ENCODE data around the gene PKP4. TPM values are rescaled to one million over a fixed set of nuclear protein-coding genes. Genes with fewer than 3 reads are reported as not detected.

Gene PKP4
- total RNA-seq, 2 experiments from 2014 or later, result 68.7 to 73.2 TPM

- peaks cover 18% of the 10 kb centered on the region for H3K4me1 ChIP-seq (ENCODE audit: insufficient read depth, low read length, poor library complexity, severe bottlenecking)
- H3K79me2 ChIP-seq (ENCODE audit: insufficient read depth, low read depth, low read length), result no peaks in the 10 kb centered on the region
- peaks cover 42% of the 10 kb centered on the region for H3K36me3 ChIP-seq (ENCODE audit: insufficient read depth, low read length)
- H4K20me1 ChIP-seq (ENCODE audit: insufficient read depth, low read length), result no peaks in the 10 kb centered on the region
- H3K27ac ChIP-seq (ENCODE audit: low read depth, low read length, poor library complexity, severe bottlenecking), result no peak overlapping the region
- no peak overlapping the region for H3K4me2 ChIP-seq (ENCODE audit: low read length)
- intact Hi-C loops (cut with micrococcal nuclease; ENCODE audit: unreplicated experiment), result no loop called here
- no peak for TF ChIP-seq CTCF (conservative IDR thresholded peaks at IDR 0.05; ENCODE audit: low read length)
- TF ChIP-seq EZH2phosphoT487 (IDR thresholded peaks at IDR 0.05; ENCODE audit: borderline replicate concordance, low read depth, low read length), result no peak
- no peak overlapping the region for H3K4me3 ChIP-seq (ENCODE audit: low read depth, low read length, poor library complexity, severe bottlenecking)
- H2AFZ ChIP-seq (ENCODE audit: low read length), result no peak overlapping the region
- POLR2A ChIA-PET, result no interaction called here
- no peaks in the 10 kb centered on the region; the same call in 1 of the 2 replicates for H3K9me3 ChIP-seq (ENCODE audit: low read length)
- BruUV-seq (replicated peaks), result no TSS peak
- CTCF ChIA-PET (ENCODE audit: unreplicated experiment), result no interaction called here
- no peak for DNase-seq (ENCODE audit: low spot score)
- no peaks in the 10 kb centered on the region for H3K9me2 ChIP-seq (ENCODE audit: insufficient read depth, low read length)
Observed at GRCh38 chr2:158637357-158637756, 180.6 kb downstream of the PKP4 start.

DNA sequence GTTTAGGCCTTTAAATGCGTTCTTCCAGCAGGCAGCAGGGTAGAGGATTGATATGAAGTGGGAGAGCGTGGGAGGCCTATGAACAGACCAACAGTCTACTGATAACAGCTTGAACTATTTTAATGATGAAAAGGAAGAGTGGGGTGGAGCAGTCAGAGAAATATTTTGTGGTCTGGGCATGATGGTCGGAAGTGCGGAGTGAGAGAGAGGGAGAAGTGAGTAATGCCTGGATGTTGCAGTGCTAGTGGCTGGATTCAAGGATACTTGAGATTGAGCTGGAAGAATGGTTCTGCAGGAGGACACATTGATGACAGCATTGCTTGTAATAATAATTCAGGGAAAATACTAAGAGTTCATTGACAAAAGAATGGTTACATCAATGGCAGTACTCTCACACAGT is 187.4 kb downstream of the PKP4 start:
- Histone ChIP-seq H3K4me2 (ENCODE audit: low read length) (no peak overlapping the region), H3K79me2 (ENCODE audit: insufficient read depth, low read depth, low read length) (no peaks in the 10 kb centered on the region), H3K36me3 (ENCODE audit: insufficient read depth, low read length) (peaks cover 4% of the 10 kb centered on the region; the same call in 1 of the 2 replicates), H3K4me1 (ENCODE audit: insufficient read depth, low read length, poor library complexity, severe bottlenecking) (peaks cover 18% of the 10 kb centered on the region), H3K4me3 (ENCODE audit: low read depth, low read length, poor library complexity, severe bottlenecking) (no peak overlapping the region), H3K27ac (ENCODE audit: low read depth, low read length, poor library complexity, severe bottlenecking) (no peak overlapping the region), H3K9me3 (ENCODE audit: low read length) (no peaks in the 10 kb centered on the region), H4K20me1 (ENCODE audit: insufficient read depth, low read length) (no peaks in the 10 kb centered on the region), H2AFZ (ENCODE audit: low read length) (no peak overlapping the region), H3K9me2 (ENCODE audit: insufficient read depth, low read length) (no peaks in the 10 kb centered on the region)
- ChIA-PET POLR2A (interaction anchor here (0.9 to 1.0 kb wide), 2 partner anchors 9 to 22 kb away, joined by 3 read pairs; no protein-coding TSS in a partner anchor), CTCF (ENCODE audit: unreplicated experiment) (no interaction called here)
- TF ChIP-seq EZH2phosphoT487 (IDR thresholded peaks at IDR 0.05; ENCODE audit: borderline replicate concordance, low read depth, low read length), result no peak
- TF ChIP-seq CTCF (conservative IDR thresholded peaks at IDR 0.05; ENCODE audit: low read length), result no peak
- DNase-seq (ENCODE audit: low spot score), result no peak
- intact Hi-C loops (cut with micrococcal nuclease; ENCODE audit: unreplicated experiment), result no loop called here
- BruUV-seq (replicated peaks), result no TSS peak

- Histone ChIP-seq H3K4me1 (ENCODE audit: insufficient read depth, low read length, poor library complexity, severe bottlenecking) (peaks cover 8% of the 10 kb centered on the region), H3K9me2 (ENCODE audit: insufficient read depth, low read length) (no peaks in the 10 kb centered on the region), H2AFZ (ENCODE audit: low read length) (no peak overlapping the region), H3K9me3 (ENCODE audit: low read length) (no peaks in the 10 kb centered on the region), H3K27ac (ENCODE audit: low read depth, low read length, poor library complexity, severe bottlenecking) (no peak overlapping the region), H3K79me2 (ENCODE audit: insufficient read depth, low read depth, low read length) (no peaks in the 10 kb centered on the region), H3K36me3 (ENCODE audit: insufficient read depth, low read length) (peaks cover 4% of the 10 kb centered on the region; the same call in 1 of the 2 replicates), H3K4me3 (ENCODE audit: low read depth, low read length, poor library complexity, severe bottlenecking) (no peak overlapping the region), H3K4me2 (ENCODE audit: low read length) (no peak overlapping the region), H4K20me1 (ENCODE audit: insufficient read depth, low read length) (no peaks in the 10 kb centered on the region)
- ChIA-PET POLR2A (interaction anchor here (1.0 to 1.2 kb wide), 3 partner anchors 10 to 21 kb away, joined by 3 to 4 read pairs (median 3); no protein-coding TSS in a partner anchor), CTCF (ENCODE audit: unreplicated experiment) (no interaction called here)
- no peak for TF ChIP-seq EZH2phosphoT487 (IDR thresholded peaks at IDR 0.05; ENCODE audit: borderline replicate concordance, low read depth, low read length)
- no peak for TF ChIP-seq CTCF (conservative IDR thresholded peaks at IDR 0.05; ENCODE audit: low read length)
- intact Hi-C loops (cut with micrococcal nuclease; ENCODE audit: unreplicated experiment), result no loop called here
- DNase-seq (ENCODE audit: low spot score), result no peak
- no TSS peak for BruUV-seq (replicated peaks)
Observed at GRCh38 chr2:158645299-158645698, 188.5 kb downstream of the PKP4 start.

Measured in OCI-LY7 (cell line).